Activated B cell treated with CpG ODN at 0.5 μM for 24 hours (primary cell): ENCODE data around the gene CD151. TPM values are rescaled to one million over a fixed set of nuclear protein-coding genes. Genes with fewer than 3 reads are reported as not detected.

Experiments
- ATAC-seq: fragments of 200-7000 bp; cut with Tn5 transposase; one replicate; pipeline ENCODE4 v1.10.0; 2021; ENCODE audit warnings: low read depth, mild to moderate bottlenecking, moderate library complexity
- CTCF ChIA-PET: fragments of 350-600 bp; sonication (Branson Sonifier 250); formaldehyde crosslinking; loops from one replicate; lab custom pipeline; 2021; ENCODE audit warnings: antibody characterized with exemption; lab: Charles Lee
- POLR2A ChIA-PET: fragments of 350-600 bp; sonication (Branson Sonifier 250); formaldehyde crosslinking; loops from one replicate; lab custom pipeline; 2021; ENCODE audit warnings: antibody characterized with exemption; lab: Charles Lee
- DNase-seq: peaks from one replicate; pipeline ENCODE4 v3.0.0; 2022
- H3K27ac Mint-ChIP-seq: one replicate; pipeline ENCODE4 v1.8.0; 2020; ENCODE audit warnings: mixed read lengths
- H3K27me3 Mint-ChIP-seq: one replicate; pipeline ENCODE4 v1.8.0; 2021; ENCODE audit warnings: mixed read lengths
- H3K36me3 Mint-ChIP-seq: one replicate; pipeline ENCODE4 v1.8.0; 2021; ENCODE audit warnings: low read depth, mixed read lengths
- H3K4me1 Mint-ChIP-seq: one replicate; pipeline ENCODE4 v1.8.0; 2021; ENCODE audit warnings: mixed read lengths
- H3K4me3 Mint-ChIP-seq: one replicate; pipeline ENCODE4 v1.8.0; 2020; ENCODE audit warnings: mild to moderate bottlenecking, mixed read lengths
- H3K9me3 Mint-ChIP-seq: one replicate; pipeline ENCODE4 v1.8.0; 2020; ENCODE audit warnings: mixed read lengths
- CTCF ChIP-seq: fragments of 200-600 bp; IDR thresholded peaks from one replicate; pipeline ENCODE4 v1.8.0; 2022; ENCODE audit warnings: antibody characterized with exemption, mild to moderate bottlenecking
- intact Hi-C: fragments of 100-400 bp; cut with micrococcal nuclease; formaldehyde crosslinking; loops from one replicate; pipeline ENCODE4 v1.15.1; 2024
- total RNA-seq: library from RNA; stranded (reverse); gene quantifications from 2 replicates; pipeline ENCODE4 v1.2.3, GENCODE V29; 2022

CD151 gene
- total RNA-seq, 1 donor from 2014 or later, result 14.4 TPM

GRCh38 chr11:829847-830294 is 2.9 kb upstream of the CD151 start:
- Mint-ChIP-seq H3K27ac (no peak overlapping the region), H3K4me3 (peak overlapping the region; percentile 71), H3K27me3 (peaks cover 6% of the 10 kb centered on the region), H3K4me1 (peaks cover 52% of the 10 kb centered on the region), H3K36me3 (peaks cover 7% of the 10 kb centered on the region), H3K9me3 (no peaks in the 10 kb centered on the region)
- TF ChIP-seq CTCF, result no peak
- DNase-seq (no peak), ATAC-seq (peak; percentile 10)
- ChIA-PET POLR2A (interaction anchor here (1.0 to 8.3 kb wide), 4 partner anchors 11 to 22 kb away, joined by 4 to 104 read pairs (median 7); partner anchors contain the start of genes PNPLA2, POLR2L and TSPAN4), CTCF (no interaction called here)
- intact Hi-C loops, result loop anchor here (1.0 to 5.0 kb wide), 3 partner anchors 10 to 33 kb away; partner anchors contain the start of genes RPLP2 and SLC25A22

GRCh38 chr11:830295-831117 is 2.2 kb upstream of the CD151 start:
- H3K4me3 Mint-ChIP-seq, result peak overlapping the region; percentile 71
- DNase-seq (peak; percentile 71), ATAC-seq (peak; percentile 65)
- intact Hi-C loops, result loop anchor here (1.0 to 5.0 kb wide), 3 partner anchors 10 to 33 kb away; partner anchors contain the start of genes RPLP2 and SLC25A22
- peaks cover 52% of the 10 kb centered on the region for H3K4me1 Mint-ChIP-seq
- H3K27ac Mint-ChIP-seq, result no peak overlapping the region
- TF ChIP-seq CTCF, result no peak
- no peaks in the 10 kb centered on the region for H3K9me3 Mint-ChIP-seq
- H3K27me3 Mint-ChIP-seq, result peaks cover 6% of the 10 kb centered on the region
- POLR2A ChIA-PET, result interaction anchor here (1.0 to 8.3 kb wide), 7 partner anchors 10 to 22 kb away, joined by 3 to 104 read pairs (median 4); partner anchors contain the start of genes PNPLA2, POLR2L, RPLP2 and TSPAN4
- CTCF ChIA-PET, result no interaction called here
- peaks cover under 1% of the 10 kb centered on the region for H3K36me3 Mint-ChIP-seq

- Mint-ChIP-seq H3K4me1 (peaks cover 51% of the 10 kb centered on the region), H3K27me3 (peaks cover 6% of the 10 kb centered on the region), H3K9me3 (no peaks in the 10 kb centered on the region), H3K27ac (no peak overlapping the region), H3K4me3 (peak overlapping the region; percentile 41), H3K36me3 (no peaks in the 10 kb centered on the region)
- ChIA-PET CTCF (no interaction called here), POLR2A (interaction anchor here (0.6 to 8.3 kb wide), 7 partner anchors 10 to 476 kb away, joined by 3 to 104 read pairs (median 5); partner anchors contain the start of genes PNPLA2, POLR2L, RPLP2 and TSPAN4)
- intact Hi-C loops, result loop anchor here (5.0 kb wide), 1 partner anchor 34 kb away; the partner anchor contains the start of gene SLC25A22
- ATAC-seq (no peak), DNase-seq (no peak)
- no peak for TF ChIP-seq CTCF
These were observed 1.5 kb upstream of the CD151 start for GRCh38 chr11:831118-831864.

GRCh38 chr11:831961-832528 is 707 bp upstream of the CD151 start:
- CTCF ChIA-PET, result no interaction called here
- no peak for DNase-seq
- H3K27me3 Mint-ChIP-seq, result peaks cover 6% of the 10 kb centered on the region
- no peak for TF ChIP-seq CTCF
- intact Hi-C loops, result loop anchor here (1.0 to 5.0 kb wide), 2 partner anchors 10 to 35 kb away; partner anchors contain the start of genes POLR2L, SLC25A22 and TSPAN4
- POLR2A ChIA-PET, result interaction anchor here (1.0 to 8.3 kb wide), 5 partner anchors 11 to 477 kb away, joined by 3 to 104 read pairs (median 5); partner anchors contain the start of genes PNPLA2, POLR2L, RPLP2 and TSPAN4
- no peaks in the 10 kb centered on the region for H3K36me3 Mint-ChIP-seq
- no peak for ATAC-seq
- peaks cover 47% of the 10 kb centered on the region for H3K4me1 Mint-ChIP-seq
- no peaks in the 10 kb centered on the region for H3K9me3 Mint-ChIP-seq
- no peak overlapping the region for H3K27ac Mint-ChIP-seq
- H3K4me3 Mint-ChIP-seq, result peak overlapping the region; percentile 41
